Measurements from ENCODE around the gene OTUB2.

- TF ChIP-seq CTCF (conservative IDR thresholded peaks at IDR 0.05; ENCODE audit: low read depth, low read length) (no peak), EZH2 (IDR thresholded peaks at IDR 0.05; ENCODE audit: low read length, unreplicated experiment) (no peak)
Observed at GRCh38 chr14:94009767-94010166, 16.4 kb upstream of the OTUB2 start.

Data from PC-3 (cell line).